Smooth muscle cell (in vitro differentiated cells): ENCODE data around the gene ID4. TPM values are rescaled to one million over a fixed set of nuclear protein-coding genes. Genes with fewer than 3 reads are reported as not detected.

Experiments
- DNase-seq: peaks from one replicate; lab custom pipeline; 2025; ENCODE audit not compliant: unreplicated experiment; lab: John Stamatoyannopoulos, UW
- H2AFZ ChIP-seq: fragments of 200-600 bp; sonication (generic); 2 replicates; pipeline ENCODE4 v1.6.0; 2016; ENCODE audit warnings: antibody characterized with exemption, low read depth, mild to moderate bottlenecking
- H3F3A ChIP-seq: fragments of 200-600 bp; sonication (generic); 2 replicates; pipeline ENCODE4 v1.6.0; 2017; ENCODE audit warnings: antibody characterized with exemption, low read depth
- H3K27ac ChIP-seq: fragments of 200-600 bp; sonication (generic); 2 replicates; pipeline ENCODE4 v1.5.1; 2016; ENCODE audit warnings: low read depth, mild to moderate bottlenecking
- H3K27me3 ChIP-seq: fragments of 200-600 bp; sonication (generic); 2 replicates; pipeline ENCODE4 v1.6.1; 2016; ENCODE audit warnings: low read depth, mild to moderate bottlenecking
- H3K36me3 ChIP-seq: fragments of 200-600 bp; sonication (generic); 2 replicates; pipeline ENCODE4 v1.5.1; 2016; ENCODE audit warnings: low read depth
- H3K4me1 ChIP-seq: fragments of 200-600 bp; sonication (generic); 2 replicates; pipeline ENCODE4 v1.5.1; 2016; ENCODE audit warnings: low read depth
- H3K4me2 ChIP-seq: fragments of 200-600 bp; sonication (generic); 2 replicates; pipeline ENCODE4 v1.6.0; 2016; ENCODE audit warnings: mild to moderate bottlenecking
- H3K4me3 ChIP-seq: fragments of 200-600 bp; sonication (generic); 2 replicates; pipeline ENCODE4 v1.5.1; 2016; ENCODE audit warnings: mild to moderate bottlenecking
- H3K79me2 ChIP-seq: fragments of 200-600 bp; sonication (generic); 2 replicates; pipeline ENCODE4 v1.6.0; 2016; ENCODE audit warnings: low read depth, mild to moderate bottlenecking
- H3K9ac ChIP-seq: fragments of 200-600 bp; sonication (generic); 2 replicates; pipeline ENCODE4 v1.6.0; 2016; ENCODE audit warnings: low read depth
- H3K9me3 ChIP-seq: fragments of 200-600 bp; sonication (generic); replicated peaks from 2 replicates; pipeline ENCODE4 v1.5.1; 2016; ENCODE audit warnings: low read depth
- H4K20me1 ChIP-seq: fragments of 200-600 bp; sonication (generic); 2 replicates; pipeline ENCODE4 v1.6.0; 2016; ENCODE audit warnings: low read depth
- WGBS: methylation state at CpG from one replicate; pipeline ENCODE4 v1.1.7; 2016; ENCODE audit warnings: low lambda C conversion rate; 5-methylcytosine and 5-hydroxymethylcytosine counted together
- polyA plus RNA-seq: library from polyadenylated mRNA; unstranded; fragments of >200 nt; fragmentation: Nextera tagmentation; extraction: Ambion mirVana; gene quantifications from 2 replicates; pipeline ENCODE4 v1.2.1, GENCODE V29; 2016
- total RNA-seq: library from RNA; depleted of rRNA; stranded (reverse); fragments of >200 nt; gene quantifications from 2 replicates; pipeline ENCODE4 v1.2.3, GENCODE V29; 2014
- TF ChIP-seq, protein P1 (sequence below): fragments of 200-600 bp; sonication (generic); IDR thresholded peaks from 2 replicates; pipeline ENCODE4 v1.5.1; 2017; ENCODE audit warnings: borderline replicate concordance, mild to moderate bottlenecking, antibody characterized with exemption; ENCODE audit not compliant: insufficient read depth, poor library complexity, severe bottlenecking

Gene ID4
- total and polyA plus RNA-seq, 2 experiments from 2014 or later: 123 to 181 TPM

DNA sequence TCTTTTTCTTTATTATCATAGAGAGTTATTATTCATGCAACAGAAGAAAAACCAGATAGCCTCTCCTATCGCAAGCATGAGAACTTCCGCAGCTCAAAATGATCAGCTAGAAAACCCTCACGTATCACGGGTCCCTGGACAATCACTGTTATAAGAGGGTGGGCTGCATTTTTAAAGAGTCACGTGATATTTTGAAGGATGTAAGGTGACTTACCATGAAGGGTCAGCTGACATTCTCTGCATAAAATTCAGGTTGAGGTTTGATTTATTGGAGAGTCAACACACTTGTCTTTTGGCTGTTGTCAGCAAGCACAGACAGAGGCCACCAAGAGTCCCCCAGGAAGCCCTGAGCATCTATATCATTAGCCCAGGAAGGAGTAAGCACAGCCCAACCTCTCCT, 39.5 kb downstream of the ID4 start:
- H3K4me2 ChIP-seq: no peak overlapping the region
- WGBS: 92% methylated on average over 5 of the region's 5 CpGs
- no peaks in the 10 kb centered on the region for H3F3A ChIP-seq
- TF ChIP-seq, protein P1, sequence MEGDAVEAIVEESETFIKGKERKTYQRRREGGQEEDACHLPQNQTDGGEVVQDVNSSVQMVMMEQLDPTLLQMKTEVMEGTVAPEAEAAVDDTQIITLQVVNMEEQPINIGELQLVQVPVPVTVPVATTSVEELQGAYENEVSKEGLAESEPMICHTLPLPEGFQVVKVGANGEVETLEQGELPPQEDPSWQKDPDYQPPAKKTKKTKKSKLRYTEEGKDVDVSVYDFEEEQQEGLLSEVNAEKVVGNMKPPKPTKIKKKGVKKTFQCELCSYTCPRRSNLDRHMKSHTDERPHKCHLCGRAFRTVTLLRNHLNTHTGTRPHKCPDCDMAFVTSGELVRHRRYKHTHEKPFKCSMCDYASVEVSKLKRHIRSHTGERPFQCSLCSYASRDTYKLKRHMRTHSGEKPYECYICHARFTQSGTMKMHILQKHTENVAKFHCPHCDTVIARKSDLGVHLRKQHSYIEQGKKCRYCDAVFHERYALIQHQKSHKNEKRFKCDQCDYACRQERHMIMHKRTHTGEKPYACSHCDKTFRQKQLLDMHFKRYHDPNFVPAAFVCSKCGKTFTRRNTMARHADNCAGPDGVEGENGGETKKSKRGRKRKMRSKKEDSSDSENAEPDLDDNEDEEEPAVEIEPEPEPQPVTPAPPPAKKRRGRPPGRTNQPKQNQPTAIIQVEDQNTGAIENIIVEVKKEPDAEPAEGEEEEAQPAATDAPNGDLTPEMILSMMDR: no peak
- no peak overlapping the region for H3K4me3 ChIP-seq
- no peaks in the 10 kb centered on the region for H3K27me3 ChIP-seq
- no peak for DNase-seq
- H3K9ac ChIP-seq: no peak overlapping the region
- no peaks in the 10 kb centered on the region for H3K9me3 ChIP-seq
- H3K4me1 ChIP-seq: no peaks in the 10 kb centered on the region
- no peak overlapping the region for H3K27ac ChIP-seq
- H4K20me1 ChIP-seq: no peaks in the 10 kb centered on the region
- no peaks in the 10 kb centered on the region for H3K36me3 ChIP-seq
- H2AFZ ChIP-seq: no peak overlapping the region
- H3K79me2 ChIP-seq: no peaks in the 10 kb centered on the region

- Histone ChIP-seq H4K20me1 (no peaks in the 10 kb centered on the region), H3K27me3 (no peaks in the 10 kb centered on the region), H3K4me2 (no peak overlapping the region), H3F3A (no peaks in the 10 kb centered on the region), H3K36me3 (no peaks in the 10 kb centered on the region), H3K4me1 (no peaks in the 10 kb centered on the region), H3K4me3 (no peak overlapping the region), H2AFZ (no peak overlapping the region), H3K79me2 (no peaks in the 10 kb centered on the region), H3K9me3 (no peaks in the 10 kb centered on the region), H3K27ac (no peak overlapping the region), H3K9ac (no peak overlapping the region)
- TF ChIP-seq, protein P1: no peak
- 30% methylated on average over 1 of the region's 1 CpG for WGBS
- DNase-seq: no peak
Observed at GRCh38 chr6:19879663-19880062, 42.5 kb downstream of the ID4 start.

DNA sequence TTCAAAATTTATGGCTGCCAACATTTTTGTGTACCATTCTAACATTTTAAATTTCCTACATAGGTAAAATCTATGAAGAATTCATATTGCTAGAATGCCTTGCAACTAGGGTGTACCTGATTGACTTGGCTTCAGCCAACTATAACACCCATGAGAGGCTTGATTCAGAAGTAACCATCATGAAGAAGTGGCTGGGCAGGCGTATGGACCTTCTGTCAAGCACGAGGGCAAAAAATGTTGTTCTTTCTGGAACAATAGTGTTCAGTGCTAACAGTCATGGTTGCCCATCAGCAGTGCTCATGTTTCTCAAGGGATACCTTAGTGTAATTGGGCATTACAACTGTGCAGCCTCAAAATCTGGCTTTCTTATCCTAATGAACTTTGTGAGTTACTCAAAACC, 42.9 kb downstream of the ID4 start:
- no peaks in the 10 kb centered on the region for H3K27me3 ChIP-seq
- H3K4me1 ChIP-seq: no peaks in the 10 kb centered on the region
- DNase-seq: no peak
- H3F3A ChIP-seq: no peaks in the 10 kb centered on the region
- TF ChIP-seq, protein P1: no peak
- 83% methylated on average over 2 of the region's 2 CpGs for WGBS
- H3K27ac ChIP-seq: no peak overlapping the region
- H3K4me3 ChIP-seq: no peak overlapping the region
- no peaks in the 10 kb centered on the region for H3K9me3 ChIP-seq
- H3K36me3 ChIP-seq: no peaks in the 10 kb centered on the region
- H3K79me2 ChIP-seq: no peaks in the 10 kb centered on the region
- H3K9ac ChIP-seq: no peak overlapping the region
- H2AFZ ChIP-seq: no peak overlapping the region
- no peaks in the 10 kb centered on the region for H4K20me1 ChIP-seq
- H3K4me2 ChIP-seq: no peak overlapping the region

DNA sequence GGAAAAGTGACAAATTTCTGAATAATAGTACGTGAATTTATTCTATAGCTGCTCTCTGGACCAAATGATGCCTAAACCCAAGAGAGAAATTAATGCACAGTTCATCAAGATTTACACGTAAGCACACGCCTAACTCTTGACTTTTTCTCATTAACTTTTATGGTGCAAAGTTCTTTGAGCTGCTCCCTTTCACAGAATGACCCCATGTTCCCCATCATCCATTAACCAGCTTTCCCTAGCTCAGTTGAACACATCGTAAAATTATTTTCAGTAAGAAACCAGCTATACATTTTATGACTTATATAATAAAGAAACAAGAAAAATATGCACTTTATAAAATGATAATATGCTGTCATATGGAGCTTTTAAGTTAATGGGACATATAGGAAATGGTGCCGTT, 54.3 kb downstream of the ID4 start:
- H3F3A ChIP-seq: no peaks in the 10 kb centered on the region
- H3K27me3 ChIP-seq: no peaks in the 10 kb centered on the region
- no peaks in the 10 kb centered on the region for H3K4me1 ChIP-seq
- H3K27ac ChIP-seq: peak overlapping the region; percentile 31
- no peaks in the 10 kb centered on the region for H3K9me3 ChIP-seq
- H3K4me2 ChIP-seq: no peak overlapping the region
- H2AFZ ChIP-seq: no peak overlapping the region
- H3K36me3 ChIP-seq: no peaks in the 10 kb centered on the region
- H3K79me2 ChIP-seq: no peaks in the 10 kb centered on the region
- DNase-seq: no peak
- whole genome bisulfite sequencing: 88% methylated on average over 5 of the region's 5 CpGs
- H4K20me1 ChIP-seq: no peaks in the 10 kb centered on the region
- no peak overlapping the region for H3K9ac ChIP-seq
- TF ChIP-seq, protein P1: no peak
- no peak overlapping the region for H3K4me3 ChIP-seq
